Tibial nerve (tissue), 4 donors: ENCODE results near the gene SS18. TPM values are rescaled to one million over a fixed set of nuclear protein-coding genes. Genes with fewer than 3 reads are reported as not detected.

Experiments used
- DNase-seq, 2 donors: peaks; one replicate each; pipeline ENCODE4 v3.0.0-alpha.2; 2019; ENCODE audit warnings: low spot score in 2 of 2
- H3K27ac ChIP-seq, 4 donors: fragments of 200-600 bp; sonication (generic) in 3 of 4; one replicate each; pipeline ENCODE4 v1.5.1; 2017 to 2019; ENCODE audit warnings: mild to moderate bottlenecking in 1 of 4
- H3K27me3 ChIP-seq, 2 donors: fragments of 200-600 bp; sonication (generic) in 1 of 2; one replicate each; pipeline versions ENCODE4 v1.5.1 to v1.6.0; 2017 to 2019
- H3K36me3 ChIP-seq, 3 donors: fragments of 200-600 bp; sonication (generic); one replicate each; pipeline ENCODE4 v1.5.1; 2018 to 2019
- H3K4me1 ChIP-seq, 4 donors: fragments of 200-600 bp; sonication (generic) in 3 of 4; one replicate each; pipeline ENCODE4 v1.5.1; 2017 to 2019
- H3K4me3 ChIP-seq, 4 donors: fragments of 200-600 bp; sonication (generic) in 3 of 4; one replicate each; pipeline ENCODE4 v1.5.1; 2017 to 2019; ENCODE audit warnings: mild to moderate bottlenecking in 1 of 4, moderate library complexity in 1 of 4
- H3K9me3 ChIP-seq, 4 donors: fragments of 200-600 bp; sonication (generic) in 3 of 4; one replicate each; pipeline ENCODE4 v1.5.1; 2017 to 2019
- CTCF ChIP-seq, 5 experiments: fragments of 200-600 bp in 3 of 5; fragments of 450-650 bp in 2 of 5; sonication (generic) in 3 of 5; IDR thresholded peaks; one replicate each; pipeline ENCODE4 v1.5.1; 2016 to 2019; ENCODE audit warnings: antibody characterized with exemption in 5 of 5, mild to moderate bottlenecking in 3 of 5, moderate library complexity in 2 of 5
- EP300 ChIP-seq, 2 donors: sonication (generic); formaldehyde crosslinking; IDR thresholded peaks; one replicate each; pipeline ENCODE4 v1.6.1; 2017; ENCODE audit warnings: antibody characterized with exemption in 2 of 2, mild to moderate bottlenecking in 1 of 2
- POLR2A ChIP-seq, 2 donors: fragments of 450-650 bp; IDR thresholded peaks; one replicate each; pipeline ENCODE4 v1.6.1; 2017; ENCODE audit warnings: antibody characterized with exemption in 2 of 2, mild to moderate bottlenecking in 2 of 2, moderate library complexity in 2 of 2
- WGBS, 2 donors: methylation state at CpG; one replicate each; pipeline ENCODE4 v1.1.5; 2018; 5-methylcytosine and 5-hydroxymethylcytosine counted together
- total RNA-seq, 4 donors: library from RNA; depleted of rRNA; stranded (reverse); fragments of >200 nt; gene quantifications; one replicate each; pipeline ENCODE4 v1.1.0, GENCODE V29; 2016

Gene SS18
- total RNA-seq, 4 donors from 2014 or later = 104 to 189 (median 125) TPM

GRCh38 chr18:26056291-26056690, 34.1 kb downstream of the SS18 start:
- Histone ChIP-seq H3K9me3 (no peaks in the 10 kb centered on the region), H3K4me3 (no peak overlapping the region), H3K27ac (no peak overlapping the region), H3K4me1 (peaks cover 0 to 18% (median 0%) of the 10 kb centered on the region in 4 donors), H3K36me3 (peaks cover 0 to 64% (median 0%) of the 10 kb centered on the region in 3 donors), H3K27me3 (no peaks in the 10 kb centered on the region)
- DNase-seq = no peak
- TF ChIP-seq EP300 (IDR thresholded peaks at IDR 0.05) (no peak), POLR2A (IDR thresholded peaks at IDR 0.05) (no peak)
- WGBS, 2 donors = 96 to 97% methylated on average over 1 of the region's 1 CpG

GRCh38 chr18:26052505-26052904, 37.9 kb downstream of the SS18 start:
- Histone ChIP-seq H3K9me3 (no peaks in the 10 kb centered on the region), H3K36me3 (peaks cover 0 to 68% (median 0%) of the 10 kb centered on the region in 3 donors), H3K27ac (no peak overlapping the region), H3K4me3 (no peak overlapping the region), H3K27me3 (no peaks in the 10 kb centered on the region), H3K4me1 (peaks cover 0 to 5% (median 0%) of the 10 kb centered on the region in 4 donors)
- DNase-seq = no peak
- no peak for TF ChIP-seq CTCF (IDR thresholded peaks at IDR 0.05)
- no peak for TF ChIP-seq POLR2A (IDR thresholded peaks at IDR 0.05)
- no peak for TF ChIP-seq EP300 (IDR thresholded peaks at IDR 0.05)

GRCh38 chr18:26051843-26052242, 38.6 kb downstream of the SS18 start:
- TF ChIP-seq CTCF (IDR thresholded peaks at IDR 0.05) = no peak
- TF ChIP-seq POLR2A (IDR thresholded peaks at IDR 0.05) = no peak
- no peak for TF ChIP-seq EP300 (IDR thresholded peaks at IDR 0.05)
- no peak for DNase-seq
- 68 to 77% methylated on average over 1 of the region's 1 CpG for WGBS, 2 donors
- Histone ChIP-seq H3K27ac (no peak overlapping the region), H3K4me3 (no peak overlapping the region), H3K36me3 (peaks cover 0 to 63% (median 0%) of the 10 kb centered on the region in 3 donors), H3K4me1 (peaks cover 0 to 4% (median 0%) of the 10 kb centered on the region in 4 donors), H3K9me3 (no peaks in the 10 kb centered on the region), H3K27me3 (no peaks in the 10 kb centered on the region)

- no peak for DNase-seq
- H3K4me3 ChIP-seq = no peak overlapping the region
- TF ChIP-seq EP300 (IDR thresholded peaks at IDR 0.05) (no peak), CTCF (IDR thresholded peaks at IDR 0.05) (no peak), POLR2A (IDR thresholded peaks at IDR 0.05) (no peak)
These were observed 43.9 kb downstream of the SS18 start for GRCh38 chr18:26046419-26047077.

GRCh38 chr18:26044807-26045206, 45.6 kb downstream of the SS18 start:
- H3K4me1 ChIP-seq = peaks cover 0 to 26% (median 0%) of the 10 kb centered on the region in 4 donors
- H3K27ac ChIP-seq = no peak overlapping the region
- WGBS, 2 donors = 97% methylated on average over 3 of the region's 3 CpGs
- no peaks in the 10 kb centered on the region for H3K9me3 ChIP-seq
- H3K27me3 ChIP-seq = no peaks in the 10 kb centered on the region
- no peak overlapping the region for H3K4me3 ChIP-seq
- TF ChIP-seq CTCF (IDR thresholded peaks at IDR 0.05) (no peak), EP300 (IDR thresholded peaks at IDR 0.05) (no peak), POLR2A (IDR thresholded peaks at IDR 0.05) (no peak)
- no peak for DNase-seq
- H3K36me3 ChIP-seq = peaks cover 0 to 22% (median 0%) of the 10 kb centered on the region in 3 donors

More at GRCh38 chr18:26046419-26047077, 43.9 kb downstream of the SS18 start:
- no peak overlapping the region for H3K27ac ChIP-seq
- no peaks in the 10 kb centered on the region for H3K27me3 ChIP-seq
- peaks cover 0 to 36% (median 0%) of the 10 kb centered on the region in 3 donors for H3K36me3 ChIP-seq
- H3K4me1 ChIP-seq = peaks cover 0 to 13% (median 0%) of the 10 kb centered on the region in 4 donors
- H3K9me3 ChIP-seq = no peaks in the 10 kb centered on the region
